A549 treated with dexamethasone at 1 μM for 4 hours (cell line): Measurements from ENCODE around the gene MSH2. TPM values are rescaled to one million over a fixed set of nuclear protein-coding genes. Genes with fewer than 3 reads are reported as not detected.

ENCODE experiments used
- total RNA-seq: library from RNA; stranded (reverse); fragments of 200-300 nt; extraction: Qiagen RNA extraction; gene quantifications from 5 replicates; pipeline ENCODE4 v1.2.3, GENCODE V29; 2022

Gene MSH2
- total RNA-seq, result 33.4 to 37.9 TPM (median 36.9 TPM) in 5 replicates

GRCh38 chr2:47402805-47403608, at the start of gene MSH2:
TSS of gene MSH2 (plus strand) at chr2:47403156. CDS start at chr2:47403192, 36 bp downstream.

Other genes with a start within 250 kb of the MSH2 start
- gene STPG4, start 247.8 kb upstream of the MSH2 start, total RNA-seq, result 0.07 TPM in 1 of 5 replicates, not detected in the others
- 974 to 1,227 TPM (median 1,084 TPM) in 5 replicates for gene CALM2, start 226.6 kb upstream of the MSH2 start, total RNA-seq
- 3.4 to 5.1 TPM (median 4.1 TPM) in 5 replicates for gene EPCAM, start 33.8 kb upstream of the MSH2 start, total RNA-seq
- 0.01 to 0.04 TPM (median 0.02 TPM) in 4 of 5 replicates, not detected in the other for gene KCNK12, start 167.8 kb downstream of the MSH2 start, total RNA-seq